T47D (cell line): ENCODE measurements around the gene MOB2.

Experiments
- DNase-seq, 2 experiments: peaks; one replicate each; pipeline versions ENCODE4 v3.0.0 to v3.0.0-alpha.2; 2011 to 2012; ENCODE audit warnings: low read depth in 1 of 2, low spot score in 1 of 2
- JUND ChIP-seq: IDR thresholded peaks from 2 replicates; pipeline ENCODE4 v1.6.1; 2012; ENCODE audit warnings: low read depth
- in situ Hi-C: cut with HindIII; loops from 2 replicates; pipeline ENCODE4 v1.10.0; 2016; ENCODE audit warnings: low sequenced_read_pairs, low pct_unique_long_range_greater_than_20kb

The MOB2 gene

GRCh38 chr11:1523779-1524178, 37.2 kb upstream of the MOB2 start:
- DNase-seq: no peak
- TF ChIP-seq JUND: no peak
- in situ Hi-C loops: no loop called here

- in situ Hi-C loops: no loop called here
- TF ChIP-seq JUND: no peak
- DNase-seq: no peak
These were observed 36.5 kb upstream of the MOB2 start for GRCh38 chr11:1523077-1523476.

GRCh38 chr11:1522081-1522424, 35.5 kb upstream of the MOB2 start:
- TF ChIP-seq JUND: no peak
- DNase-seq: no peak
- in situ Hi-C loops: no loop called here

- no peak for TF ChIP-seq JUND
- in situ Hi-C loops: no loop called here
- DNase-seq: no peak
These were observed 35.0 kb upstream of the MOB2 start for GRCh38 chr11:1521382-1522080.

- TF ChIP-seq JUND: no peak
- in situ Hi-C loops: no loop called here
- no peak for DNase-seq
These were observed 34.2 kb upstream of the MOB2 start for GRCh38 chr11:1520663-1521267.

GRCh38 chr11:1520209-1520662, 33.7 kb upstream of the MOB2 start:
- no peak for TF ChIP-seq JUND
- in situ Hi-C loops: no loop called here
- no peak for DNase-seq

GRCh38 chr11:1519028-1520010, 32.7 kb upstream of the MOB2 start:
- in situ Hi-C loops: no loop called here
- no peak for TF ChIP-seq JUND
- no peak for DNase-seq

- DNase-seq: no peak
- in situ Hi-C loops: no loop called here
- no peak for TF ChIP-seq JUND
These were observed 31.7 kb upstream of the MOB2 start for GRCh38 chr11:1518301-1518700.

- no peak for TF ChIP-seq JUND
- in situ Hi-C loops: no loop called here
- no peak for DNase-seq
These were observed 30.8 kb upstream of the MOB2 start for GRCh38 chr11:1517117-1518005.

GRCh38 chr11:1516273-1517067, 29.9 kb upstream of the MOB2 start:
- TF ChIP-seq JUND: no peak
- DNase-seq: no peak
- in situ Hi-C loops: no loop called here
